ENCODE data around the gene COL4A6. TPM values are rescaled to one million over a fixed set of nuclear protein-coding genes. Genes with fewer than 3 reads are reported as not detected.

Gene COL4A6
- total and polyA plus RNA-seq, 2 donors, result 39.0 to 65.8 TPM

DNA sequence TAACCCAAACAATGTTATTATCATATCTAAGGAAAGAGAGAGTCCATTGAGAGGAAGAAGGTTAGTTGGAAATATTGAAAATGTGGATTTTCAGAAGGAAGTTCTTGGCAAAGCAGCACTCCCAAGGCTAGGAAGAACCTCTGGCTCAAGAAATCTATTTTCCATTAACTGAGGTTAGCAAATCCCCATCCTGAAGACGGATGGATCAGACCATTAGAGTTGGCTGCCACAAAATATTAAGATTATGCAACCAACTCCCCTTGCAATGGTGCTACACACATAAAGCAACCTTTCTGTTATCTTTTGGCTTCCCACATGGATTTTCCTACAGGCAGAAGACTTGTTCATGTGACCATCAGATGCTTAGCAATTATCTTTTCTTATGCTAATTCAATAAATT lies 96.3 kb downstream of the COL4A6 start:
- H3K36me3 ChIP-seq (ENCODE audit: insufficient read depth), result no peaks in the 10 kb centered on the region
- no peak overlapping the region for H3K27ac ChIP-seq (ENCODE audit: low read depth)
- H3K4me3 ChIP-seq (ENCODE audit: low read depth, low read length), result no peak overlapping the region
- H3K4me1 ChIP-seq (ENCODE audit: insufficient read depth), result no peaks in the 10 kb centered on the region
- WGBS, result 20% methylated on average over 1 of the region's 1 CpG
- DNase-seq (ENCODE audit: extremely low spot score), result no peak

DNA sequence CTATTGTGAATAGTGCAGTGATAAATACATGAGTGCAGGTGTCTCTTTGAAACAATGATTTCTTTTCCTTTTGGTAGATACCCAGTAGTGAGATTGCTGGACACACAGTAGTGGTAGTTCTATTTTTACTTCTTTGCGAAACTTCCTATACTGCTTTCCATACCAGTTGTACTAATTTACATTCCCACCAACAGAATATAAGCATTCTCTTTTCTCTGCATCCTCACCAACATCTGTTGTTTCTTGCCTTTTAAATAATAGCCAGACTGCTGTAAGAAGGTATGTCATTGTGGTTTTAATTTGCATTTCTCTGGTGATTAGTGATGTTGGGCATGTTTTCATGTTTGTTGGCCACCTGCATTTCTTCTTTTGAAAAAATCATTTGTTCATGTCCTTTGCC lies 105.9 kb downstream of the COL4A6 start:
- H3K4me3 ChIP-seq (ENCODE audit: low read depth, low read length), result no peak overlapping the region
- WGBS, result 100% methylated on average over 1 of the region's 1 CpG

DNA sequence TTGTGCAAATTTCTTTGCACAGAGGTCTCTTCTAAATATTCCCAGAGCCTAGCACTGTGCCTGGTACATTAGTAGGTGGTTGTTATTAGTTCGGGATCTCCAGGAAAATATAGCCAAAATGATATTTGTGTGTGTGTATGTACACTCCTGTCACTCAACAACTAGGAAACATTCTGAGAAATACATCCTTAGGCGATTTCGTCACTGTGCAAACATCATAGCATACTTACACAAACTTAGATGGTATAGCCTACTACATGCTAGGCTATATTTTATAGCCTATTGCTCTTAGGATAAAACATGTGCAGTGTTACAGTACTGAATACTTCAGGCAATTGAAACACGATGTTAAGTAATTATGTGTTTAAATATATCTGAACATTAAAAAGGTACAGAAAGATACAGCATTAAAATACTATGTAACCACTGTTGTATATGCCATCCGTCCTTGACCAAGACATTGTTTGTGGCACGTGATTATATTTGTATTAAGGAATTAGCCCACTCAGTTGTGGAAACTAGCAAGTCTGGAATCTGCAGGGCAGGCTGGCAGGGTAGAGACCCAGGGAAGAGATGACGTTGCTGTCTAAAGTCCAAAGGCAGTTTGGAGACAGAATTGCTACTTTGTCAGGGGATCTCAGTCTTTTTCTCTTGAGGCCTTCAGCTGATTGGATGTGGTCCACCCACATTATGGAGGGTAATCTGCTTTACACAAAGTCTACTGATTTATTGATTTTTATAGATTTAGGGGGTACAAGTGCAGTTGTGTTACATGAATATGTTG lies 106.9 kb downstream of the COL4A6 start:
- Histone ChIP-seq H3K4me1 (ENCODE audit: insufficient read depth) (no peaks in the 10 kb centered on the region), H3K4me3 (ENCODE audit: low read depth, low read length) (no peak overlapping the region), H3K27ac (ENCODE audit: low read depth) (no peak overlapping the region), H3K36me3 (ENCODE audit: insufficient read depth) (no peaks in the 10 kb centered on the region)
- no peak for DNase-seq (ENCODE audit: extremely low spot score)
- WGBS, result 92% methylated on average over 7 of the region's 7 CpGs

More for the DNA sequence above, 105.9 kb downstream of the COL4A6 start:
- no peaks in the 10 kb centered on the region for H3K36me3 ChIP-seq (ENCODE audit: insufficient read depth)
- DNase-seq (ENCODE audit: extremely low spot score), result no peak
- no peak overlapping the region for H3K27ac ChIP-seq (ENCODE audit: low read depth)
- no peaks in the 10 kb centered on the region for H3K4me1 ChIP-seq (ENCODE audit: insufficient read depth)

DNA sequence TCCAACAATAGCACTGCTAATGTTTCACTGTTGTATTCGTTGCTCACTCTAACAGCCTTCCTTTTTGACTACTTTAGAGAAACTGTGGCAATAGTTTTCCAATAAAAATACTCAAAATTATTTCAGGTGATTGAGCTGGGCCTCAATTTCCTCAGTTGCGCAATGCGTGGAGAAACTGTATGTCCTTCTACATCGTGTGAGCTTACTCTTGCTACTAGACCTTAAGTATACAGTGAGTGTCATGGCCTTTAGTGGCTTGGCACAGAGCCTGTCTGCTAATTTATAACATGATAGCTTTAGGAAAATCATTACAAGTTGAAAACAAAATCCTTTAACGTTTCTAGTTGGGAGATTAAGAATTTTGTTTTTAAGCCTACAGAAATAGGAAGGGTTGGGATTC lies 114.5 kb downstream of the COL4A6 start:
- no peak for DNase-seq (ENCODE audit: extremely low spot score)
- no peak overlapping the region for H3K27ac ChIP-seq (ENCODE audit: low read depth)
- WGBS, result 67% methylated on average over 5 of the region's 5 CpGs
- no peaks in the 10 kb centered on the region for H3K36me3 ChIP-seq (ENCODE audit: insufficient read depth)
- H3K4me3 ChIP-seq (ENCODE audit: low read depth, low read length), result no peak overlapping the region
- H3K4me1 ChIP-seq (ENCODE audit: insufficient read depth), result no peaks in the 10 kb centered on the region

DNA sequence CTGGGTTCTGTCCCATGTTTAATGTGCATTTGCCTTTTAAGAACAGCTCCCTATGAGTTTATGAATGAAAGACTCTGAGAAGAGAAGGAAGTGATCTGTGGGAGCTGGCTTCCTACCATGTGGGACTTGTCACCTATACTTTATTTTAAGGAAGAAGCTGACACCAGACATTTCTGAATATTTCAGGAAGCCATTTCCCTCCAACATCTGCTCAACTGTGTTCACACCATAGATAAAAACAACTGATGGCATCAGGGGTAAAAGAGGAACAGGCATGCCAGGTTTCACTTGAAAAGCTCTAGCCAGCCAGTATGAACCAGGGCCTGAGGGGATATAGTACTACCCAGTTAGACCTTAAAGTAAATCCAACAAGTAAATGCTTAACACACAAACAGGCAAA lies 116.0 kb downstream of the COL4A6 start:
- no peaks in the 10 kb centered on the region for H3K4me1 ChIP-seq (ENCODE audit: insufficient read depth)
- H3K36me3 ChIP-seq (ENCODE audit: insufficient read depth), result no peaks in the 10 kb centered on the region
- DNase-seq (ENCODE audit: extremely low spot score), result no peak
- no peak overlapping the region for H3K27ac ChIP-seq (ENCODE audit: low read depth)
- no peak overlapping the region for H3K4me3 ChIP-seq (ENCODE audit: low read depth, low read length)

DNA sequence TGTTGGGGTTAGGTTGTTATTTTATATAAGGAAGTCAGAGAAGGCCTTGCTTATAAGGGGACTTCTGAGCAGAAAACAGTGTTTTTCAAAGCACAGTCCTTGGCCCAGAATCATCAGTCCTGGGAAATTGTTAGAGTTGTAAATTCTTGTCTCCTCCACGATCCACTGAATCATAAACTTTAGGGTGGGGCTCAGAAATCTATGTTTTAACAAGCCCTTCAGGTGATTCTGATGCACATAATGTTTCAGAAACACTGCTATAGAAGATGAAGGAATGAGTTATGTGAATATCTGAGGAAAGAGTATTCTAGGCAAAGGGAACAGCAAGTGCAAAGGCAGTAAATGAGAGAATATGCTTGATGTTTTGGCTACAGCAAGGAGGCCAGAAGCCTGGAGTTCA lies 121.8 kb downstream of the COL4A6 start:
- 50% methylated on average over 1 of the region's 1 CpG for WGBS
- Histone ChIP-seq H3K4me1 (ENCODE audit: insufficient read depth) (no peaks in the 10 kb centered on the region), H3K27ac (ENCODE audit: low read depth) (no peak overlapping the region), H3K36me3 (ENCODE audit: insufficient read depth) (no peaks in the 10 kb centered on the region), H3K4me3 (ENCODE audit: low read depth, low read length) (no peak overlapping the region)
- no peak for DNase-seq (ENCODE audit: extremely low spot score)

DNA sequence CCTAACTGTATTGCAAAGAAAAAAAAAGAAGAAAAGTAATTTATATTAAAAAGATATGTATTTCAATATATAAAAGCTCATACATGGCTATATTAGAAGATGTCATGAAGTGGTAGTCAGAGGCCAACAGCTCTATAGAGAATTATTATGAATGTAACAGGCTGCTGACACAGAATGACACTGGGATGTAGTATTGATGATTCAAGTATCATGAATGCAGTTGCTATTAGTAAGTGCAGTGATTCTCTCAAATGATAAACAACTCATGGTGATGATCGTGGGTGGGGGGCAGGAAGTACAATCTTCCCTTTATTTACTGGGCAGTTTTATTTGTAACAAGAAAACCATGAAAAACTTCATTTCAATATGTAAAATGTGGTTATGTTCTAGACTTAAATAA lies 124.6 kb downstream of the COL4A6 start:
- H3K4me3 ChIP-seq (ENCODE audit: low read depth, low read length), result no peak overlapping the region
- no peak overlapping the region for H3K27ac ChIP-seq (ENCODE audit: low read depth)
- no peak for DNase-seq (ENCODE audit: extremely low spot score)
- no peaks in the 10 kb centered on the region for H3K4me1 ChIP-seq (ENCODE audit: insufficient read depth)
- no peaks in the 10 kb centered on the region for H3K36me3 ChIP-seq (ENCODE audit: insufficient read depth)
- WGBS, result 61% methylated on average over 1 of the region's 1 CpG

DNA sequence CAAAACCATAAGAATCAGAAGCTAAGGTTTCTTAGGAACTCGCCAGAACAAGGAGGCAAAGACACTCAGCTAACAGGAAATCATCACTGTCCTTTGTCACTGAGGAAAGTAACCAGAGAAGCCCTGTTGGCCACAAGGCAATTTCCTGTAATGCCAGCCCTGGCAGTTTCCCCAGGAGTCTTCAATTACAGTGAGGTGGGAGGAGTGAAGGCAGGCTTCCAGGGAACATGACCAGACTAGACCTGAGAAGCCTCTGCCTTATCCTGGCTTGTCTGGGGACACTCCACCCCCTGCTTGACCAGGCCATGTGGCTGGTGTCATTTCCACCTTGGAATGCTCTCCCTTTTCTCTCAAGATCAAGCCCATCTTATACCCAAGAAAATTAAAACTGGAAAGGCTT lies 125.3 kb downstream of the COL4A6 start:
- Histone ChIP-seq H3K27ac (ENCODE audit: low read depth) (no peak overlapping the region), H3K36me3 (ENCODE audit: insufficient read depth) (no peaks in the 10 kb centered on the region), H3K4me3 (ENCODE audit: low read depth, low read length) (no peak overlapping the region), H3K4me1 (ENCODE audit: insufficient read depth) (no peaks in the 10 kb centered on the region)
- 37% methylated on average over 1 of the region's 1 CpG for WGBS
- DNase-seq (ENCODE audit: extremely low spot score), result no peak

DNA sequence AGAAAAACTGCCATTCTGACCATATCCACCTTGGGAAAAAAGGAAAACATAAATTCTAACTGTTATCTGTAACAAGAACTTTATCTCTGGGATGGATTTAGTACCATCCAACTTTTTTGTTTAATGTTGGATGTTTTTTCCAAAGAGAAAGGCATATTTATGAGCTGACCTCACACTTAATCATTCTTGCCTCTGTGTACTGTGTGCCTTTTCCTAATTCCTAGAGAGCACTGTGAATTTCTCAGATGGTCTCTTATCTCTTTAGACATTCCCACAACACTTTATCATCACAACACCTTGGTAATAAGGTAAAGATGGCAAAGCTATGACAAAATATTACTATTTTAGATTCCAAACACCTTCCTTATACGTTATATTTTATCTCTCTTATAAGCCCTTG lies 126.2 kb downstream of the COL4A6 start:
- Histone ChIP-seq H3K4me3 (ENCODE audit: low read depth, low read length) (no peak overlapping the region), H3K4me1 (ENCODE audit: insufficient read depth) (no peaks in the 10 kb centered on the region), H3K36me3 (ENCODE audit: insufficient read depth) (no peaks in the 10 kb centered on the region), H3K27ac (ENCODE audit: low read depth) (no peak overlapping the region)
- no peak for DNase-seq (ENCODE audit: extremely low spot score)
- WGBS, result 53% methylated on average over 1 of the region's 1 CpG

DNA sequence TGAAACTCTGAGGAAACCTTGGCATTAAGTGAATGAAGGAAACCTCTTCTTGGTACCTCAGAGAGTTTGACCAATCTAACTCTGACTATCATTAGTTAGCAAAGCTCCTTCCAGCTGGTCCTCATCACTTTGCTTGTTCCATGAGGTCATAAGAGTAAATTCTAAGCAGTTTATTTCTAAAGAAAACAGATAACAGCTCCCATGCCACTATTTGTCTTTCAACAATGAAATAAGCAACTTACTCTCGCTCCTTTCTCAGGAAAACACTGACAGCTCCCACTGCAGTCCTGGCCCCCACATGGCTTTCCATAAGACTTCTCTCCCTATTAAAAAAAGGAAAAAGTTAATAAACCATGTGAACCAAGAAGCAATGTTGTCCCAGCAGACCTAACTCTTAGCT lies 127.7 kb downstream of the COL4A6 start:
- Histone ChIP-seq H3K4me1 (ENCODE audit: insufficient read depth) (no peaks in the 10 kb centered on the region), H3K36me3 (ENCODE audit: insufficient read depth) (no peaks in the 10 kb centered on the region), H3K4me3 (ENCODE audit: low read depth, low read length) (no peak overlapping the region), H3K27ac (ENCODE audit: low read depth) (no peak overlapping the region)
- no peak for DNase-seq (ENCODE audit: extremely low spot score)
- WGBS, result 59% methylated on average over 1 of the region's 1 CpG

DNA sequence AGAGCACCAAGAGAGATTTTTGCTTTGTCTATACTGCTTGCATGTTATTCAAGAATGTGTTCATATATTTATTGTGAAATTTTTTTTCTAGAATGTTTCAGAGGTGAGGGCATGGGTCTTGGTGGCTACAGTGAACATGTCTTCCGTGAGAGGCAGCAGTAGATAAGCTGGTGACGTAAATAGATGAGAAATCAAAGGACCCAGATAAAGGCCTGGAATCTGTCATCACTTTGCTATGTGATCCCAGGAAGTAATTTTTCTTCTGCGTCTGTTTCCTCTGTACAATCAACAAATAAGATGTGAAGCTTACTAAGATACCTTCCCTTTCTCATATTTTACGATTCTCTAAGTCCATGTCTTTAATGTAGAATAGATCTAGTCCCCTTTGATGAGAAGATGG lies 129.1 kb downstream of the COL4A6 start:
- no peaks in the 10 kb centered on the region for H3K4me1 ChIP-seq (ENCODE audit: insufficient read depth)
- WGBS, result 44% methylated on average over 4 of the region's 4 CpGs
- H3K36me3 ChIP-seq (ENCODE audit: insufficient read depth), result no peaks in the 10 kb centered on the region
- no peak for DNase-seq (ENCODE audit: extremely low spot score)
- H3K27ac ChIP-seq (ENCODE audit: low read depth), result no peak overlapping the region
- H3K4me3 ChIP-seq (ENCODE audit: low read depth, low read length), result no peak overlapping the region

DNA sequence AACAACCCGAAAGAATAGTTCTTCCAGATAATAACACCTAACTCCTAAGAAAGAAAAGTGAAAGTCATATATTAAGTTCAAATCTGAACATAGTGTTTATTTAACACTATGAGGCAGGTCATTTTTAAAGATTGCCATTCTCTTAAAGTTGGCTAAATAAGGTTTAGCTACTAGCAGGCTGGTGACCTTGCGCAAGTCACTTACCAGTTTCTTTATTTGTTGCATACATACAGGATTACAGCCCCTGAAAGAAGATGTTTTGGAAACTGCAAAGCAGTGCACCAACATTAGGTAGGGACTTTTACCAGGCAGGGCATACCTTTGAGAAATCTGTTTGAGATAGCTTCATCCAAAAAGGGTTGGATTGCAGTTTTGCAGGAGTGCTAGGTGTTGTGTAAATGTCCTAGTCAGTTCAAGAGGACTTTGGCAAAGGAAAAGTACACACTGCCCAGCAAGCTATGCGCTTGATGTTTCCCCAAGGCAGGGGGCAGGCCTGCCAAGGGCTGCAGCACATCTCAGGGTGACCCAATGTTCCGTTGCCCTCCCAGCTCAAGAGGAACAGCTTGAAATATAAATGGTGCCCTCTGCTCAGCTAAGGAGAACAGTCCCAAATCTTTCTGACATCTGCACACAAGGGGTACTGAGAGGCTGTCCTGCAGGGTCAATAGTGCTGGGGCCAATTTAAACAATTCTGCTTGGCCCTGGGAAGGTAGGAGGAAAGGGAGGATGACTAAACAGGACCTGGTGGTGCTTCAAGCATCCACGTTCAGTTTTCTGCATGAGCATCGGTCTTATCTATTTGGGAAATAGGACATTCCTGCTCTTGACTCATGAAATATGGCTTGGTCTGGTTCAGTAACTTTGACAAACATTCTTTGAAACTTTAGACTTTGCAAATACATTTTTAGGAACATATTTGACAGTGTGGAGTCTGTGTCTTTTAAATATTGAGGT lies 130.8 kb downstream of the COL4A6 start:
- H3K27ac ChIP-seq (ENCODE audit: low read depth), result no peak overlapping the region

DNA sequence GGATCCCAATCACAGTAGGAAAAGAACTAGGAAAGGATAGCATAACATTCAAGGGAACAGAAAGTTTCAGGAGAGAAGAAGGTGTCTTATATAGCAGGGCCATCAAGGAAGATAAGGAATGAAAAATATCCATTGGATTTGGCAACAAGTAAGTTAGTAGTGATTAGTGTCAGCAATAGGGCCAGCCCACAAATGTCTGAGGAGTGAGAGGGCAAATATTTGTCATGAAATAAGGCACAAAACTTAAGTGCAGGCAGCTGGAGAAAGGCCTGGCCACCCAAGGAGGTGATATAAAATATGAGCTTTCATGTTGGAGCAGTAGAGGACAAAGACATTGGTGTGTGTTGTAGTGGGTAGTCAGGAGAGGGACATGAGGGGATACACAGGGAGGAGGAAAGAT lies 132.1 kb downstream of the COL4A6 start:
- Histone ChIP-seq H3K4me3 (ENCODE audit: low read depth, low read length) (no peak overlapping the region), H3K27ac (ENCODE audit: low read depth) (no peak overlapping the region), H3K4me1 (ENCODE audit: insufficient read depth) (no peaks in the 10 kb centered on the region), H3K36me3 (ENCODE audit: insufficient read depth) (no peaks in the 10 kb centered on the region)
- no peak for DNase-seq (ENCODE audit: extremely low spot score)

More for the DNA sequence above, 130.8 kb downstream of the COL4A6 start:
- no peak for DNase-seq (ENCODE audit: extremely low spot score)
- H3K4me3 ChIP-seq (ENCODE audit: low read depth, low read length), result no peak overlapping the region
- 65% methylated on average over 6 of the region's 6 CpGs for WGBS
- H3K4me1 ChIP-seq (ENCODE audit: insufficient read depth), result no peaks in the 10 kb centered on the region
- no peaks in the 10 kb centered on the region for H3K36me3 ChIP-seq (ENCODE audit: insufficient read depth)

DNA sequence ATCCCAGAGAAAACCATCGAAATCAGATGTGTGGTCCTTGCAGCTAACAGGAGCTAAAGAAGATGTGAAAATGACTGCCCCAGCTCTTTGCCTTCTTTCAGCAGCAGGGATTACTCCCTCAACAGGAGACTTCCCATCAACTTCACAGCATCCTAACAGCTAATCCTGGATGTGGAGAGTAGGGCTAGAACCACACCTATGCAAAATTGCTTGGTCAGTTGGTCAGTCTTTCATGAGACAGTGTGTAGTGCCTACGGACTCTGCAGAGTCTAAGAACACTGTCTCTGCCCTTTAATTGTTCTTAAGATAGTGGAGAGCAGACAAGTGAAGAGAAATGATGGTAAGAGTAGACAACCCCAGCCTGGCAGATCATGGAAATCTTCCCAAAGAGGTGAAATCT lies 133.5 kb downstream of the COL4A6 start:
- Histone ChIP-seq H3K27ac (ENCODE audit: low read depth) (no peak overlapping the region), H3K4me1 (ENCODE audit: insufficient read depth) (no peaks in the 10 kb centered on the region), H3K36me3 (ENCODE audit: insufficient read depth) (no peaks in the 10 kb centered on the region), H3K4me3 (ENCODE audit: low read depth, low read length) (no peak overlapping the region)
- 58% methylated on average over 2 of the region's 2 CpGs for WGBS
- DNase-seq (ENCODE audit: extremely low spot score), result no peak
